B cell (primary cell): Measurements from ENCODE around the gene ITGA7. TPM values are rescaled to one million over a fixed set of nuclear protein-coding genes. Genes with fewer than 3 reads are reported as not detected.

ENCODE experiments used
- ATAC-seq: fragments of 200-7000 bp; cut with Tn5 transposase; one replicate; pipeline ENCODE4 v1.10.0; 2021; ENCODE audit warnings: low read depth, mild to moderate bottlenecking, moderate number of reproducible peaks, moderate library complexity
- CTCF ChIA-PET: fragments of 350-600 bp; sonication (Branson Sonifier 250); formaldehyde crosslinking; loops from one replicate; lab custom pipeline; 2021; ENCODE audit warnings: antibody characterized with exemption, inconsistent platforms; lab: Charles Lee
- POLR2A ChIA-PET: fragments of 350-600 bp; sonication (Branson Sonifier 250); formaldehyde crosslinking; loops from one replicate; lab custom pipeline; 2021; ENCODE audit warnings: antibody characterized with exemption; lab: Charles Lee
- DNase-seq: peaks from one replicate; pipeline ENCODE4 v3.0.0; 2013
- H2AFZ ChIP-seq: 2 replicates; pipeline ENCODE4 v1.6.1; 2012; ENCODE audit warnings: mild to moderate bottlenecking, low read depth, low read length; ENCODE audit not compliant: insufficient read depth, poor library complexity, severe bottlenecking
- H3K27ac ChIP-seq, 2 donors: 1 replicate in 1 of 2; 2 replicates in 1 of 2; pipeline ENCODE4 v1.5.1; 2012 to 2013; ENCODE audit warnings: low read length in 2 of 2, mild to moderate bottlenecking in 2 of 2, moderate library complexity in 1 of 2
- H3K27me3 ChIP-seq, 4 experiments: fragments of 200-600 bp in 1 of 4; sonication (generic) in 1 of 4; replicated peaks in 1 of 4; 1 replicate in 2 of 4; 2 replicates in 2 of 4; pipeline versions ENCODE4 v1.6.1 to v1.7.0; 2013 to 2016; ENCODE audit warnings: low read length in 3 of 4, mild to moderate bottlenecking in 2 of 4, mixed read lengths in 1 of 4, moderate library complexity in 1 of 4; ENCODE audit not compliant: insufficient read depth in 4 of 4, control insufficient read depth in 3 of 4; ENCODE audit errors: control extremely low read depth in 1 of 4
- H3K36me3 ChIP-seq, 2 experiments: replicated peaks in 1 of 2; 1 replicate in 1 of 2; 2 replicates in 1 of 2; pipeline versions ENCODE4 v1.6.1 to v1.7.1; 2013; ENCODE audit warnings: low read length in 1 of 2; ENCODE audit not compliant: insufficient read depth in 2 of 2, control insufficient read depth in 1 of 2; ENCODE audit errors: control extremely low read depth in 1 of 2, extremely low read depth in 1 of 2
- H3K4me1 ChIP-seq, 2 donors: fragments of 200-600 bp in 1 of 2; sonication (generic) in 1 of 2; 1 replicate in 1 of 2; 2 replicates in 1 of 2; pipeline versions ENCODE4 v1.5.1 to v1.6.1; 2013 to 2017; ENCODE audit warnings: low read length in 2 of 2; ENCODE audit not compliant: control insufficient read depth in 2 of 2, insufficient read depth in 2 of 2
- H3K4me2 ChIP-seq: replicated peaks from 2 replicates; pipeline ENCODE3; 2012; ENCODE audit warnings: mild to moderate bottlenecking, low read depth, low read length; ENCODE audit not compliant: poor library complexity, severe bottlenecking
- H3K4me3 ChIP-seq, 5 experiments: fragments of 200-600 bp in 1 of 5; sonication (generic) in 1 of 5; 1 replicate in 3 of 5; 2 replicates in 2 of 5; pipeline versions ENCODE4 v1.5.1 to v1.7.0; 2011 to 2016; ENCODE audit warnings: low read length in 4 of 5, mild to moderate bottlenecking in 4 of 5, low read depth in 2 of 5, control low read depth in 1 of 5, moderate library complexity in 1 of 5; ENCODE audit not compliant: insufficient read depth in 1 of 5; ENCODE audit errors: control extremely low read depth in 1 of 5, extremely low read depth in 1 of 5
- H3K79me2 ChIP-seq: fragments of 200-600 bp; sonication (generic); one replicate; pipeline ENCODE4 v1.6.0; 2016; ENCODE audit warnings: low read length; ENCODE audit not compliant: control insufficient read depth, insufficient read depth
- H3K9ac ChIP-seq: fragments of 200-600 bp; sonication (generic); 2 replicates; pipeline ENCODE4 v1.6.1; 2017; ENCODE audit warnings: mild to moderate bottlenecking, low read length, moderate library complexity
- H3K9me3 ChIP-seq, 3 donors: one replicate each; pipeline versions ENCODE4 v1.6.1 to v1.7.1; 2013; ENCODE audit warnings: low read length in 2 of 3; ENCODE audit not compliant: control insufficient read depth in 2 of 3, insufficient read depth in 1 of 3; ENCODE audit errors: control extremely low read depth in 1 of 3
- H4K20me1 ChIP-seq: 2 replicates; pipeline ENCODE4 v1.6.0; 2012; ENCODE audit warnings: mild to moderate bottlenecking, low read length; ENCODE audit not compliant: insufficient read depth, control insufficient read depth, poor library complexity, severe bottlenecking
- H3K27ac Mint-ChIP-seq: one replicate; pipeline ENCODE4 v1.8.0; 2021; ENCODE audit warnings: mixed read lengths
- H3K27me3 Mint-ChIP-seq: one replicate; pipeline ENCODE4 v1.8.0; 2021; ENCODE audit warnings: mixed read lengths
- H3K4me1 Mint-ChIP-seq: one replicate; pipeline ENCODE4 v1.8.0; 2021; ENCODE audit warnings: mixed read lengths
- H3K4me3 Mint-ChIP-seq: one replicate; pipeline ENCODE4 v1.8.0; 2021; ENCODE audit warnings: mixed read lengths
- H3K9me3 Mint-ChIP-seq: one replicate; pipeline ENCODE4 v1.8.0; 2022; ENCODE audit warnings: mixed read lengths; ENCODE audit not compliant: insufficient read depth
- CTCF ChIP-seq: fragments of 200-600 bp; IDR thresholded peaks from one replicate; pipeline ENCODE4 v1.8.0; 2022; ENCODE audit warnings: antibody characterized with exemption, mild to moderate bottlenecking
- EZH2 ChIP-seq: IDR thresholded peaks from 2 replicates; pipeline ENCODE4 v1.6.1; 2012; ENCODE audit warnings: borderline replicate concordance, low read depth, mild to moderate bottlenecking, moderate library complexity, low read length; ENCODE audit not compliant: insufficient read depth, poor library complexity, severe bottlenecking
- WGBS: methylation state at CpG from one replicate; pipeline ENCODE4 v1.1.5; 2013; ENCODE audit warnings: missing lambda C conversion rate; ENCODE audit not compliant: insufficient coverage; 5-methylcytosine and 5-hydroxymethylcytosine counted together
- intact Hi-C: fragments of 100-400 bp; cut with micrococcal nuclease; formaldehyde crosslinking; loops from one replicate; pipeline ENCODE4 v1.10.0; 2022
- polyA plus RNA-seq: library from polyadenylated mRNA; depleted of rRNA; stranded (reverse); fragments of >200 nt; gene quantifications from 2 replicates; pipeline ENCODE4 v1.2.3, GENCODE V29; 2012
- total RNA-seq, 2 donors: library from RNA; stranded (reverse); fragments of 120-200 nt in 1 of 2; gene quantifications; 1 replicate in 1 of 2; 2 replicates in 1 of 2; pipeline versions ENCODE4 v1.2.3 to v1.2.4, GENCODE V29; 2013 to 2022

The ITGA7 gene
- total and polyA plus RNA-seq, 2 donors (not counting 1 experiment from before 2014, with no cell fraction given), result 2.4 to 3.3 TPM

- no peaks in the 10 kb centered on the region for H3K36me3 ChIP-seq
- DNase-seq, result no peak
- H3K27ac Mint-ChIP-seq, result no peak overlapping the region
- TF ChIP-seq CTCF, result no peak
- no peak for TF ChIP-seq EZH2
- intact Hi-C loops, result no loop called here
- no peaks in the 10 kb centered on the region for H4K20me1 ChIP-seq
- no peak overlapping the region for H3K4me3 ChIP-seq
- no peaks in the 10 kb centered on the region for H3K79me2 ChIP-seq
- H3K4me1 Mint-ChIP-seq, result peaks cover 9% of the 10 kb centered on the region
- no peaks in the 10 kb centered on the region for H3K9me3 ChIP-seq
- no peak overlapping the region for H2AFZ ChIP-seq
- ChIA-PET POLR2A (no interaction called here), CTCF (interaction anchor here (0.9 to 3.5 kb wide), 2 partner anchors 32 to 48 kb away, joined by 3 to 9 read pairs; no protein-coding TSS in a partner anchor)
- no peak overlapping the region for H3K27ac ChIP-seq
- H3K4me2 ChIP-seq, result no peak overlapping the region
- H3K9ac ChIP-seq, result no peak overlapping the region
- WGBS, result 98% methylated on average over 10 of the region's 16 CpGs
- H3K4me1 ChIP-seq, result peaks cover 6 to 13% of the 10 kb centered on the region in 2 donors
- ATAC-seq, result no peak
- no peaks in the 10 kb centered on the region for H3K9me3 Mint-ChIP-seq
- H3K4me3 Mint-ChIP-seq, result no peak overlapping the region
- H3K27me3 Mint-ChIP-seq, result no peaks in the 10 kb centered on the region
- H3K27me3 ChIP-seq, result no peaks in the 10 kb centered on the region
Observed at GRCh38 chr12:55688716-55689655, 18.7 kb downstream of the ITGA7 start.

- no peak overlapping the region for H3K27ac ChIP-seq
- Mint-ChIP-seq H3K9me3 (no peaks in the 10 kb centered on the region), H3K4me1 (peaks cover 18% of the 10 kb centered on the region), H3K4me3 (no peak overlapping the region), H3K27me3 (no peaks in the 10 kb centered on the region), H3K27ac (no peak overlapping the region)
- peaks cover 10 to 24% of the 10 kb centered on the region in 2 donors for H3K4me1 ChIP-seq
- POLR2A ChIA-PET, result no interaction called here
- intact Hi-C loops, result no loop called here
- no peak overlapping the region for H3K9ac ChIP-seq
- H3K36me3 ChIP-seq, result no peaks in the 10 kb centered on the region
- no peaks in the 10 kb centered on the region for H4K20me1 ChIP-seq
- TF ChIP-seq EZH2 (no peak), CTCF (no peak)
- ATAC-seq, result no peak
- no peak overlapping the region for H2AFZ ChIP-seq
- no peak overlapping the region for H3K4me2 ChIP-seq
- H3K9me3 ChIP-seq, result no peaks in the 10 kb centered on the region
- H3K27me3 ChIP-seq, result no peaks in the 10 kb centered on the region
- no peak overlapping the region for H3K4me3 ChIP-seq
- DNase-seq, result no peak
- no peaks in the 10 kb centered on the region for H3K79me2 ChIP-seq
- CTCF ChIA-PET, result interaction anchor here (3.5 kb wide), 1 partner anchor 31 kb away, joined by 9 read pairs; no protein-coding TSS in a partner anchor
Observed at GRCh38 chr12:55687746-55688145, 20.0 kb downstream of the ITGA7 start.
